ENCODE measurements around the gene SLC7A6.

- TF ChIP-seq TCF7L2 (IDR thresholded peaks at IDR 0.05; ENCODE audit: borderline replicate concordance, extremely low read depth, insufficient read depth, insufficient read length): no peak
- TF ChIP-seq ZNF274 (IDR thresholded peaks at IDR 0.05; ENCODE audit: low read depth, low read length): no peak
Observed at GRCh38 chr16:68344252-68344651, 79.9 kb downstream of the SLC7A6 start.

Measured in HCT116 (cell line).